Testis (tissue), 3 donors: Measurements from ENCODE around the gene CCBE1. TPM values are rescaled to one million over a fixed set of nuclear protein-coding genes. Genes with fewer than 3 reads are reported as not detected.

Experiments used
- DNase-seq: peaks from one replicate; pipeline ENCODE4 v3.0.0-alpha.2; 2019
- H3K27ac ChIP-seq, 2 donors: fragments of 200-600 bp; sonication (generic); one replicate each; pipeline ENCODE4 v1.5.1; 2019
- H3K27me3 ChIP-seq: fragments of 200-600 bp; sonication (generic); one replicate; pipeline ENCODE4 v1.5.1; 2019
- H3K36me3 ChIP-seq: fragments of 200-600 bp; sonication (generic); one replicate; pipeline ENCODE4 v1.5.1; 2017; ENCODE audit warnings: low read depth; ENCODE audit errors: missing control alignments
- H3K4me1 ChIP-seq: fragments of 200-600 bp; sonication (generic); one replicate; pipeline ENCODE4 v1.5.1; 2019
- H3K4me3 ChIP-seq, 2 donors: fragments of 200-600 bp; sonication (generic); one replicate each; pipeline ENCODE4 v1.5.1; 2017 to 2019
- H3K9me3 ChIP-seq: fragments of 200-600 bp; sonication (generic); one replicate; pipeline ENCODE4 v1.5.1; 2017
- POLR2A ChIP-seq: fragments of 450-650 bp; IDR thresholded peaks from one replicate; pipeline ENCODE4 v1.6.1; 2017; ENCODE audit warnings: antibody characterized with exemption, mild to moderate bottlenecking, moderate library complexity
- WGBS, 2 donors: methylation state at CpG; one replicate each; pipeline ENCODE4 v1.1.5; 2018; 5-methylcytosine and 5-hydroxymethylcytosine counted together
- intact Hi-C: fragments of 100-400 bp; cut with DNase I; formaldehyde crosslinking; loops from one replicate; pipeline ENCODE4 v1.15.1; 2023; ENCODE audit warnings: low total_unique reads
- polyA plus RNA-seq: library from polyadenylated mRNA; stranded (reverse); fragments of 350-450 nt; fragmentation: Illumina TruSeq; extraction: RNeasy Lipid Tissue Mini Kit (QIAGEN cat#74804); gene quantifications from one replicate; pipeline ENCODE4 v1.2.3, GENCODE V29; 2014; ENCODE audit warnings: low read depth, low replicate concordance; ENCODE audit not compliant: insufficient read depth
- total RNA-seq, 2 donors: library from RNA; depleted of rRNA; stranded (reverse); fragments of >200 nt; gene quantifications; one replicate each; pipeline ENCODE4 v1.2.3, GENCODE V29; 2016
- TF ChIP-seq, protein P1 (sequence below), 3 experiments: fragments of 450-650 bp in 2 of 3; fragments of 200-600 bp in 1 of 3; sonication (generic) in 1 of 3; IDR thresholded peaks; one replicate each; pipeline ENCODE4 v1.5.1; 2016 to 2019; ENCODE audit warnings: antibody characterized with exemption in 3 of 3, mild to moderate bottlenecking in 2 of 3, moderate library complexity in 1 of 3

The CCBE1 gene
- total and polyA plus RNA-seq, 3 donors from 2014 or later: 1.8 to 2.6 (median 1.9) TPM

DNA sequence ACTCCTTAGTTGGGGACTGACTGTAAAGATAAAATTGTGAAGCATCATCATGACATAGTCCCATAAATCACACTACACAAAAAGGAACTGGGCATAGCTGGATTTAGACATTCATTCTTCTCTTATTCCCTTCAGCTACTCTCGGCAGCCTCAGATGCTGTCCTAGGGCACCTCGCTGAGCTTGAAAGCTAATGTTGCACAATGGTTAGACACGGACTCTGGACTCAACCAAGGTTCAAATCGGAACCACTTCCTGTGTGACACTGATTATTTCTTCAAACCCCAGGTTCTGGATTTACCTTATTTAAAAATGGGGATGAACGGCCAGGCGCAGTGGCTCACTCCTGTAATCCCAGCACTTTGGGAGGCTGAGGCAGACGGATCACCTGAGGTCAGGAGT is 89.8 kb downstream of the CCBE1 start:
- intact Hi-C loops: no loop called here
- DNase-seq: no peak
- no peaks in the 10 kb centered on the region for H3K4me1 ChIP-seq
- H3K27me3 ChIP-seq: no peaks in the 10 kb centered on the region
- WGBS, 2 donors: 96 to 98% methylated on average over 7 of the region's 7 CpGs
- H3K4me3 ChIP-seq: no peak overlapping the region
- H3K9me3 ChIP-seq: no peaks in the 10 kb centered on the region
- no peak overlapping the region for H3K27ac ChIP-seq
- H3K36me3 ChIP-seq: no peaks in the 10 kb centered on the region
- TF ChIP-seq, protein P1, sequence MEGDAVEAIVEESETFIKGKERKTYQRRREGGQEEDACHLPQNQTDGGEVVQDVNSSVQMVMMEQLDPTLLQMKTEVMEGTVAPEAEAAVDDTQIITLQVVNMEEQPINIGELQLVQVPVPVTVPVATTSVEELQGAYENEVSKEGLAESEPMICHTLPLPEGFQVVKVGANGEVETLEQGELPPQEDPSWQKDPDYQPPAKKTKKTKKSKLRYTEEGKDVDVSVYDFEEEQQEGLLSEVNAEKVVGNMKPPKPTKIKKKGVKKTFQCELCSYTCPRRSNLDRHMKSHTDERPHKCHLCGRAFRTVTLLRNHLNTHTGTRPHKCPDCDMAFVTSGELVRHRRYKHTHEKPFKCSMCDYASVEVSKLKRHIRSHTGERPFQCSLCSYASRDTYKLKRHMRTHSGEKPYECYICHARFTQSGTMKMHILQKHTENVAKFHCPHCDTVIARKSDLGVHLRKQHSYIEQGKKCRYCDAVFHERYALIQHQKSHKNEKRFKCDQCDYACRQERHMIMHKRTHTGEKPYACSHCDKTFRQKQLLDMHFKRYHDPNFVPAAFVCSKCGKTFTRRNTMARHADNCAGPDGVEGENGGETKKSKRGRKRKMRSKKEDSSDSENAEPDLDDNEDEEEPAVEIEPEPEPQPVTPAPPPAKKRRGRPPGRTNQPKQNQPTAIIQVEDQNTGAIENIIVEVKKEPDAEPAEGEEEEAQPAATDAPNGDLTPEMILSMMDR (IDR thresholded peaks at IDR 0.05): no peak
- TF ChIP-seq POLR2A: no peak

DNA sequence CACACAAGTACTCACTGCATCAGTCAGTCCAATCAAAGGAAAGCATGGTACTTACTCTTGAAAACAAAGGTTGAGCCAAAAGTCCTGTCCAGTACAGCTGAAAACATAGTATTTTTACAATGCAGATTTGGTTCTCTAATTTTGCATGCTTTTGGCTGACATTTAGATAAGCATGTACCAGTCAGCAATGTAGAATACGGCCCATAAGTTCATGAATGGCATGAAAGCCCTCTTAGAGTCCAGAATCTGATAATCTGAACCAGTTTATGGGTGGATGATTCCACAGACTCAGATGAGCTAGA is 90.2 kb downstream of the CCBE1 start:
- H3K27me3 ChIP-seq: no peaks in the 10 kb centered on the region
- no peak for TF ChIP-seq POLR2A
- TF ChIP-seq, protein P1 (IDR thresholded peaks at IDR 0.05): no peak
- H3K9me3 ChIP-seq: no peaks in the 10 kb centered on the region
- H3K36me3 ChIP-seq: no peaks in the 10 kb centered on the region
- no peak overlapping the region for H3K27ac ChIP-seq
- intact Hi-C loops: no loop called here
- no peak for DNase-seq
- H3K4me1 ChIP-seq: no peaks in the 10 kb centered on the region
- 85 to 100% methylated on average over 1 of the region's 1 CpG for WGBS, 2 donors
- no peak overlapping the region for H3K4me3 ChIP-seq

DNA sequence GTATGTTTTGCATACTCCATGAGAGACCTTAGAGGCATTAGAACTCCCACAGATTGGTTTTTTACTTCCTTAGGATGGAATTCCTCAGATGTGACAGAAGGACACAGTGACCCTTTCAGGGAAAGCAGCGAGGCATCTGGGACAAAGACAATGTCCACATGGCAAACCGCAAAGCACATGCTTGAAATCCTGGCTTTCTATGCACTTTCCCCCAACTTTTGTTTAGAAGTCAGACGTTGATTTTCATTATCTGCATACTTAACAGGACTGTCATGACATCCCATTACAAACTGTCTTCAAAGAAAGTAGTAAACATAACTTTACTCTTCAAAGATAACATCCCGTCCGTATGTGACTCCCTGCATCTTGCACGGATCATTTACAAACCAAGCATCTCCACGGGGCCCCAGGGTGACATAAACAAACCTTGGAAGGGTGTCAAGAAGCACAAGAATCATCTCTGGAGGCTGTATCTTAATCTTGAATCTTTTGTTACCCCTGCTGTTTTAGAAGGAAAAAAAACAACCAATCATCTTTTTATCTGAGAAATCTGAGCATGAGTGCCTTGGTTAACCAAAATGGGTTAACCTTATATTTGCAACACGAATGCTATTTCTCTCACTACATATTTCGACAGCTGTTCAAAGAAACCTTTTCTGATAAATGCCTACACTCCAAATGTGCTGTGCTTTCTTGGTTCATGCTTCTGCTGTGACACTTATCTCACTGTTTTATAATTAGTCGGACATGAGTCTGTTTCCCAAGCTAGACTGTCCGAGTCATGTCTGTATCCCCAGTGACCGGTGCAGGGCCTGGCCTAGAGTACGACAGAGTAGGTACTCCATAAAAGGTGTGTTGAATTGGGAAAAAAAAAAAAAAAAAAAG is 90.8 kb downstream of the CCBE1 start:
- H3K27me3 ChIP-seq: no peaks in the 10 kb centered on the region
- WGBS, 2 donors: 85 to 86% methylated on average over 13 of the region's 13 CpGs
- no peak overlapping the region for H3K27ac ChIP-seq
- no peak overlapping the region for H3K4me3 ChIP-seq
- no peaks in the 10 kb centered on the region for H3K36me3 ChIP-seq
- intact Hi-C loops: no loop called here
- H3K9me3 ChIP-seq: no peaks in the 10 kb centered on the region
- H3K4me1 ChIP-seq: no peaks in the 10 kb centered on the region
- TF ChIP-seq, protein P1 (IDR thresholded peaks at IDR 0.05): no peak
- no peak for TF ChIP-seq POLR2A
- no peak for DNase-seq

DNA sequence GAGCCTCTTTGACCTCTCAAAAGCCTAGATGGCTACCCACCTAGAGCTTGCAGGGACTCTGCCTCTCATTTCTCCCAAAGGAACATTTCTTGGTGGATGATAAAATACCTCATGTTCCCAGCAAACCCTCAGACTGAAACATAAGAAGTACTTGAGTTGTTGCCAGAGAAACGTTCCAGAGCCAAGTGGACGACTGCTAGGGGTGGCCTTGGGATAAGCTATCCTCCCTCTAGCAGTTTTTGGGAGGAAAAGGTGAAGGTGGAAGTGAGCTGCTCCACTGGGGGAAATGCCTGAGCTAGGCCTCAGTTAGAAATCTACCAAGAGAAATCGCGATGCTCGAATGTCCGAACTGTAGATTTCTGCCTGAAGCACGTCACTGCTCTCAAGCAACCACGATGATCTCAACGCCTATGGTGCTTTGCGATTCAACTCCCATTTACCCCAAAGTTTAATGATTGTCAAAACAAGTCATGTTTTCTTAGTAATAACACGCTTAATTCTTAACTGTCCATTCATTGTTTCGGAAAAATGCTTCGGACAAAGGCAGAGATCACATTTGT is 91.5 kb downstream of the CCBE1 start:
- Histone ChIP-seq H3K4me1 (no peaks in the 10 kb centered on the region), H3K9me3 (no peaks in the 10 kb centered on the region), H3K36me3 (no peaks in the 10 kb centered on the region), H3K4me3 (no peak overlapping the region), H3K27me3 (no peaks in the 10 kb centered on the region), H3K27ac (no peak overlapping the region)
- peak; percentile 48 for DNase-seq
- TF ChIP-seq, protein P1 (IDR thresholded peaks at IDR 0.05): no peak
- no peak for TF ChIP-seq POLR2A
- intact Hi-C loops: no loop called here
- 81% methylated on average over 13 of the region's 13 CpGs for WGBS, 2 donors
